ENCODE measurements around the gene CCDC150. TPM values are rescaled to one million over a fixed set of nuclear protein-coding genes. Genes with fewer than 3 reads are reported as not detected.

The CCDC150 gene
- total and polyA plus RNA-seq, 2 of the 8 experiments (the other 6 are each of a cell fraction or from before 2014, with no cell fraction given): 8.3 to 31.9 TPM

GRCh38 chr2:196652869-196653268 lies 13.4 kb downstream of the CCDC150 start (continued):
- TF ChIP-seq, protein P1, sequence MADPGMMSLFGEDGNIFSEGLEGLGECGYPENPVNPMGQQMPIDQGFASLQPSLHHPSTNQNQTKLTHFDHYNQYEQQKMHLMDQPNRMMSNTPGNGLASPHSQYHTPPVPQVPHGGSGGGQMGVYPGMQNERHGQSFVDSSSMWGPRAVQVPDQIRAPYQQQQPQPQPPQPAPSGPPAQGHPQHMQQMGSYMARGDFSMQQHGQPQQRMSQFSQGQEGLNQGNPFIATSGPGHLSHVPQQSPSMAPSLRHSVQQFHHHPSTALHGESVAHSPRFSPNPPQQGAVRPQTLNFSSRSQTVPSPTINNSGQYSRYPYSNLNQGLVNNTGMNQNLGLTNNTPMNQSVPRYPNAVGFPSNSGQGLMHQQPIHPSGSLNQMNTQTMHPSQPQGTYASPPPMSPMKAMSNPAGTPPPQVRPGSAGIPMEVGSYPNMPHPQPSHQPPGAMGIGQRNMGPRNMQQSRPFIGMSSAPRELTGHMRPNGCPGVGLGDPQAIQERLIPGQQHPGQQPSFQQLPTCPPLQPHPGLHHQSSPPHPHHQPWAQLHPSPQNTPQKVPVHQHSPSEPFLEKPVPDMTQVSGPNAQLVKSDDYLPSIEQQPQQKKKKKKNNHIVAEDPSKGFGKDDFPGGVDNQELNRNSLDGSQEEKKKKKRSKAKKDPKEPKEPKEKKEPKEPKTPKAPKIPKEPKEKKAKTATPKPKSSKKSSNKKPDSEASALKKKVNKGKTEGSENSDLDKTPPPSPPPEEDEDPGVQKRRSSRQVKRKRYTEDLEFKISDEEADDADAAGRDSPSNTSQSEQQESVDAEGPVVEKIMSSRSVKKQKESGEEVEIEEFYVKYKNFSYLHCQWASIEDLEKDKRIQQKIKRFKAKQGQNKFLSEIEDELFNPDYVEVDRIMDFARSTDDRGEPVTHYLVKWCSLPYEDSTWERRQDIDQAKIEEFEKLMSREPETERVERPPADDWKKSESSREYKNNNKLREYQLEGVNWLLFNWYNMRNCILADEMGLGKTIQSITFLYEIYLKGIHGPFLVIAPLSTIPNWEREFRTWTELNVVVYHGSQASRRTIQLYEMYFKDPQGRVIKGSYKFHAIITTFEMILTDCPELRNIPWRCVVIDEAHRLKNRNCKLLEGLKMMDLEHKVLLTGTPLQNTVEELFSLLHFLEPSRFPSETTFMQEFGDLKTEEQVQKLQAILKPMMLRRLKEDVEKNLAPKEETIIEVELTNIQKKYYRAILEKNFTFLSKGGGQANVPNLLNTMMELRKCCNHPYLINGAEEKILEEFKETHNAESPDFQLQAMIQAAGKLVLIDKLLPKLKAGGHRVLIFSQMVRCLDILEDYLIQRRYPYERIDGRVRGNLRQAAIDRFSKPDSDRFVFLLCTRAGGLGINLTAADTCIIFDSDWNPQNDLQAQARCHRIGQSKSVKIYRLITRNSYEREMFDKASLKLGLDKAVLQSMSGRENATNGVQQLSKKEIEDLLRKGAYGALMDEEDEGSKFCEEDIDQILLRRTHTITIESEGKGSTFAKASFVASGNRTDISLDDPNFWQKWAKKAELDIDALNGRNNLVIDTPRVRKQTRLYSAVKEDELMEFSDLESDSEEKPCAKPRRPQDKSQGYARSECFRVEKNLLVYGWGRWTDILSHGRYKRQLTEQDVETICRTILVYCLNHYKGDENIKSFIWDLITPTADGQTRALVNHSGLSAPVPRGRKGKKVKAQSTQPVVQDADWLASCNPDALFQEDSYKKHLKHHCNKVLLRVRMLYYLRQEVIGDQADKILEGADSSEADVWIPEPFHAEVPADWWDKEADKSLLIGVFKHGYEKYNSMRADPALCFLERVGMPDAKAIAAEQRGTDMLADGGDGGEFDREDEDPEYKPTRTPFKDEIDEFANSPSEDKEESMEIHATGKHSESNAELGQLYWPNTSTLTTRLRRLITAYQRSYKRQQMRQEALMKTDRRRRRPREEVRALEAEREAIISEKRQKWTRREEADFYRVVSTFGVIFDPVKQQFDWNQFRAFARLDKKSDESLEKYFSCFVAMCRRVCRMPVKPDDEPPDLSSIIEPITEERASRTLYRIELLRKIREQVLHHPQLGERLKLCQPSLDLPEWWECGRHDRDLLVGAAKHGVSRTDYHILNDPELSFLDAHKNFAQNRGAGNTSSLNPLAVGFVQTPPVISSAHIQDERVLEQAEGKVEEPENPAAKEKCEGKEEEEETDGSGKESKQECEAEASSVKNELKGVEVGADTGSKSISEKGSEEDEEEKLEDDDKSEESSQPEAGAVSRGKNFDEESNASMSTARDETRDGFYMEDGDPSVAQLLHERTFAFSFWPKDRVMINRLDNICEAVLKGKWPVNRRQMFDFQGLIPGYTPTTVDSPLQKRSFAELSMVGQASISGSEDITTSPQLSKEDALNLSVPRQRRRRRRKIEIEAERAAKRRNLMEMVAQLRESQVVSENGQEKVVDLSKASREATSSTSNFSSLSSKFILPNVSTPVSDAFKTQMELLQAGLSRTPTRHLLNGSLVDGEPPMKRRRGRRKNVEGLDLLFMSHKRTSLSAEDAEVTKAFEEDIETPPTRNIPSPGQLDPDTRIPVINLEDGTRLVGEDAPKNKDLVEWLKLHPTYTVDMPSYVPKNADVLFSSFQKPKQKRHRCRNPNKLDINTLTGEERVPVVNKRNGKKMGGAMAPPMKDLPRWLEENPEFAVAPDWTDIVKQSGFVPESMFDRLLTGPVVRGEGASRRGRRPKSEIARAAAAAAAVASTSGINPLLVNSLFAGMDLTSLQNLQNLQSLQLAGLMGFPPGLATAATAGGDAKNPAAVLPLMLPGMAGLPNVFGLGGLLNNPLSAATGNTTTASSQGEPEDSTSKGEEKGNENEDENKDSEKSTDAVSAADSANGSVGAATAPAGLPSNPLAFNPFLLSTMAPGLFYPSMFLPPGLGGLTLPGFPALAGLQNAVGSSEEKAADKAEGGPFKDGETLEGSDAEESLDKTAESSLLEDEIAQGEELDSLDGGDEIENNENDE (IDR thresholded peaks at IDR 0.05; ENCODE audit: insufficient replicate concordance, low read length): no peak
- TF ChIP-seq, protein P2, sequence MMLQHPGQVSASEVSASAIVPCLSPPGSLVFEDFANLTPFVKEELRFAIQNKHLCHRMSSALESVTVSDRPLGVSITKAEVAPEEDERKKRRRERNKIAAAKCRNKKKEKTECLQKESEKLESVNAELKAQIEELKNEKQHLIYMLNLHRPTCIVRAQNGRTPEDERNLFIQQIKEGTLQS (IDR thresholded peaks at IDR 0.05; ENCODE audit: insufficient read depth, low read depth, low read length): no peak
- TF ChIP-seq KDM1A (IDR thresholded peaks at IDR 0.05; ENCODE audit: borderline replicate concordance, low read length) (no peak), SIN3A (conservative IDR thresholded peaks at IDR 0.05 in 1 of 2, IDR thresholded peaks at IDR 0.05 in 1 of 2; ENCODE audit: low read depth in 1 of 2, low read length in 2 of 2) (no peak), ZNF274 (IDR thresholded peaks at IDR 0.05; ENCODE audit: borderline replicate concordance, extremely low read depth, low read length) (no peak), GABPA (IDR thresholded peaks at IDR 0.05; ENCODE audit: borderline replicate concordance, insufficient read depth, low read length) (no peak), KDM5A (IDR thresholded peaks at IDR 0.05; ENCODE audit: low read length) (no peak), CTCF (IDR thresholded peaks at IDR 0.05; ENCODE audit: control extremely low read depth in 1 of 3, insufficient read depth in 1 of 3, low read depth in 1 of 3, low read length in 3 of 3) (no peak)
